Choroid plexus epithelial cell (primary cell): Measurements from ENCODE around the gene ATG7.

Experiments
- DNase-seq: peaks from one replicate; pipeline ENCODE4 v3.0.0-alpha.2; 2010; ENCODE audit warnings: low read depth
- H3K4me3 ChIP-seq: 2 replicates; pipeline ENCODE4 v1.5.1; 2011; ENCODE audit warnings: low read depth, mild to moderate bottlenecking, control low read depth, low read length, moderate library complexity
- CTCF ChIP-seq: conservative IDR thresholded peaks from 2 replicates; pipeline ENCODE4 v1.5.1; 2011; ENCODE audit warnings: low read depth, mild to moderate bottlenecking, control low read depth, inconsistent platforms, low read length, moderate library complexity

The ATG7 gene

GRCh38 chr3:11584570-11584969 is 312.4 kb downstream of the ATG7 start:
- H3K4me3 ChIP-seq, result no peak overlapping the region
- TF ChIP-seq CTCF, result no peak
- DNase-seq, result no peak

GRCh38 chr3:11587766-11588165 is 315.6 kb downstream of the ATG7 start:
- no peak for TF ChIP-seq CTCF
- DNase-seq, result no peak
- no peak overlapping the region for H3K4me3 ChIP-seq

GRCh38 chr3:11588338-11588737 is 316.1 kb downstream of the ATG7 start:
- H3K4me3 ChIP-seq, result no peak overlapping the region
- no peak for TF ChIP-seq CTCF
- no peak for DNase-seq

- no peak for DNase-seq
- no peak overlapping the region for H3K4me3 ChIP-seq
Measured at GRCh38 chr3:11588755-11589154, 316.6 kb downstream of the ATG7 start.

GRCh38 chr3:11589706-11590105 is 317.5 kb downstream of the ATG7 start:
- H3K4me3 ChIP-seq, result no peak overlapping the region
- TF ChIP-seq CTCF, result no peak
- no peak for DNase-seq

More at GRCh38 chr3:11588755-11589154, 316.6 kb downstream of the ATG7 start:
- no peak for TF ChIP-seq CTCF

- DNase-seq, result peak; percentile 29
- H3K4me3 ChIP-seq, result no peak overlapping the region
- TF ChIP-seq CTCF, result no peak
Measured at GRCh38 chr3:11591002-11591355, 318.8 kb downstream of the ATG7 start.

GRCh38 chr3:11591391-11592282 is 319.4 kb downstream of the ATG7 start:
- no peak overlapping the region for H3K4me3 ChIP-seq

More at GRCh38 chr3:11591391-11592282, 319.4 kb downstream of the ATG7 start:
- TF ChIP-seq CTCF, result no peak
- peak; percentile 83 for DNase-seq
